Measurements from ENCODE around the gene FLOT2.
"Not testable (repeated sequence)": the region's sequence is repeated elsewhere in the genome, so short reads cannot be mapped to it uniquely, and the experiment has no call there.

The FLOT2 gene

DNA sequence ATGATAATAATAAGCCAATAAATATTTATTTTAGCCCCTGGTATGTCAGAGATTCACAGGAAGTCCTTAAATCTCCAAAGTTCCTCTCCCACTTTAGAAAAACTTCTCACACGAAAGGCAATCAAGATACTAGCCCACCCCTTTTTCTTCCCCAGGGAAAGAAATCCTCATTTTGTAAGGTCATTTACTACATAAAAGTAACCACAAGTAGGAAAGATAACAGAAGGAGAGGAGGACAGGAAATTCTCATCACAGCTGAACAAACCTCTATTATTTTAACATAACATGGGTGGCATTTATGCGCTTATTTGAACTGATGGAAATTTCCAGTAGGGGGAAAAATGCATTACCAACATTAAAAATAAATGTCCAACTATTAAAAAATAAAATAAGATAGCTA, 58.3 kb downstream of the FLOT2 start:
- no peak for DNase-seq

DNA sequence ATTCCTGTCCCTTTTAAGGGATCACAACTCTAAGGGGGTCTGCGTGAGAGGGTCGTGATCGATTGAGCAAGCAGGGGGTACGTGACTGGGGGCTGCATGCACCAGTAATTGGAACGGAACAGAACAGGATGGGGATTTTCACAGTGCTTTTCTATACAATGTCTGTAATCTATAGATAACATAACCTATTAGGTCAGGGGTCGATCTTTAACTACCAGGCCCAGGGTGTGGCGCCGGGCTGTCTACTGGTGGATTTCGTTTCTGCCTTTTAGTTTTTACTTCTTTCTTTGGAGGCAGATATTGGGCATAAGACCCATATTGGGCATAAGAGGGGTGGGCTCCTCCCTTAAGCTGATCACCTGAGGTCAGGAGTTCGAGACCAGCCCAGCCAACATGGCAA, 61.0 kb downstream of the FLOT2 start:
- DNase-seq: not testable (repeated sequence)

DNA sequence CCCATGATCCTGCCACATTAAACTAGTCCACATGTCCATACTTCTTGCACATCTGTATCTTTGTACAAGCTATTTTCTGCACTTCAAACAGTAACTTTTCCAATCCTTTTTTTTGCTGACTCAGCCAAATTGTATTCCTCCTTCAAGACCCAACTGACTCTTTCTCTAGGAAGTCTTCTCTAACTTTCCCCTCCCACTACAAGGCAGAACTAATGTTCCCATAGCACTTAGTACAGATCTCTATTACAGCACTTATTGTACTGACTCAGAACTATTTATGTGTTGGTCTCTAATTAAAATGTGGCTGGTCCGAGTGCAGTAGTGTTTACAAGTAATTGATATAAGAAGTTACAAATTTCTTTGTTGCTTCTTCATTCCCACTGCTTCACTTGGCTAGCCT, 63.1 kb downstream of the FLOT2 start:
- no peak for DNase-seq

Measured in suppressor macrophage treated with lipopolysaccharide for 4 hours (primary cell).